A549 (cell line): ENCODE measurements around the gene CASQ1. TPM values are rescaled to one million over a fixed set of nuclear protein-coding genes. Genes with fewer than 3 reads are reported as not detected.
A peak's percentile ranks its signal among the peaks of the same experiment; 100 is the strongest.

Experiments used
- ATAC-seq, 2 experiments: fragments of 200-7000 bp in 1 of 2; fragments of >200 bp in 1 of 2; cut with Nextera tagmentation in 1 of 2; cut with Tn5 transposase in 1 of 2; 3 replicates each; pipeline versions ENCODE4 v1.8.0 to v1.9.1; 2018 to 2020; ENCODE audit warnings: mild to moderate bottlenecking in 1 of 2, moderate library complexity in 1 of 2
- CTCF ChIA-PET: fragments of 300-600 bp; sonication (Branson Sonifier 250); formaldehyde crosslinking; extraction: SDS; loops from one replicate; lab custom pipeline; 2021; ENCODE audit warnings: antibody characterized with exemption, inconsistent platforms; lab: Yijun Ruan, JAX
- POLR2A ChIA-PET: fragments of 350-600 bp; formaldehyde crosslinking; extraction: SDS; loops from one replicate; lab custom pipeline; 2021; ENCODE audit warnings: antibody characterized with exemption, inconsistent platforms; lab: Yijun Ruan, JAX
- DNase-seq, 2 experiments: peaks; one replicate each; pipeline versions ENCODE4 v3.0.0 to v3.0.0-alpha.2; 2011 to 2016; ENCODE audit warnings: low read depth in 1 of 2, low spot score in 1 of 2
- FAIRE-seq: peaks from 2 replicates; lab custom pipeline; 2011; peaks lifted over from hg19 to GRCh38; lab: Jason Lieb, UNC
- H3K27ac ChIP-seq, 2 experiments: fragments of >200 bp; sonication (Bioruptor Twin); formaldehyde crosslinking; 3 replicates each; pipeline ENCODE4 v1.5.1; 2016 to 2017
- H3K4me1 ChIP-seq: fragments of >200 bp; sonication (Bioruptor Twin); formaldehyde crosslinking; 3 replicates; pipeline ENCODE4 v1.6.1; 2016
- H3K4me2 ChIP-seq: fragments of >200 bp; sonication (Bioruptor Twin); formaldehyde crosslinking; 3 replicates; pipeline ENCODE4 v1.6.1; 2016
- H3K4me3 ChIP-seq: fragments of >200 bp; sonication (Bioruptor Twin); formaldehyde crosslinking; 3 replicates; pipeline ENCODE4 v1.5.1; 2016
- H3K9me3 ChIP-seq: fragments of >200 bp; sonication (Bioruptor Twin); formaldehyde crosslinking; 3 replicates; pipeline ENCODE4 v1.6.1; 2016
- BCL3 ChIP-seq: fragments of >200 bp; sonication (Bioruptor Twin); formaldehyde crosslinking; IDR thresholded peaks from 3 replicates; pipeline ENCODE4 v1.6.1; 2016
- CBX2 ChIP-seq: fragments of 200-600 bp; sonication (generic); IDR thresholded peaks from 2 replicates; pipeline ENCODE4 v1.6.1; 2016; ENCODE audit warnings: low read depth, mild to moderate bottlenecking, borderline replicate concordance
- CBX8 ChIP-seq: fragments of 200-600 bp; sonication (generic); IDR thresholded peaks from 2 replicates; pipeline ENCODE4 v1.6.1; 2016
- CEBPB ChIP-seq, 2 experiments: fragments of >200 bp in 1 of 2; sonication (Bioruptor Twin) in 1 of 2; formaldehyde crosslinking in 1 of 2; IDR thresholded peaks; 2 replicates each; pipeline ENCODE4 v1.6.1; 2012 to 2016
- CHD2 ChIP-seq: fragments of 150-350 bp; IDR thresholded peaks from 2 replicates; pipeline ENCODE4 v1.6.1; 2014; ENCODE audit warnings: low read length; ENCODE audit not compliant: partially characterized antibody
- E2F6 ChIP-seq: IDR thresholded peaks from 2 replicates; pipeline ENCODE4 v1.6.1; 2012; ENCODE audit warnings: low read depth, borderline replicate concordance
- FOSB ChIP-seq: fragments of 250-450 bp; sonication (Bioruptor Pico); IDR thresholded peaks from 2 replicates; pipeline ENCODE4 v1.5.0; 2020; ENCODE audit warnings: mild to moderate bottlenecking, moderate library complexity
- HEYL ChIP-seq: fragments of 250-450 bp; sonication (Bioruptor Pico); IDR thresholded peaks from 2 replicates; pipeline ENCODE4 v1.8.0; 2021; ENCODE audit warnings: mild to moderate bottlenecking, moderate library complexity
- HOXB5 ChIP-seq: fragments of 250-450 bp; sonication (Bioruptor Pico); IDR thresholded peaks from 2 replicates; pipeline ENCODE4 v1.5.0; 2020; ENCODE audit warnings: mild to moderate bottlenecking, moderate library complexity
- JUN ChIP-seq, 2 experiments: fragments of >200 bp; sonication (Bioruptor Twin); formaldehyde crosslinking; IDR thresholded peaks; 2 replicates in 1 of 2; 3 replicates in 1 of 2; pipeline ENCODE4 v1.6.1; 2016 to 2017
- KDM1A ChIP-seq: fragments of 200-600 bp; sonication (generic); IDR thresholded peaks from 2 replicates; pipeline ENCODE4 v1.6.1; 2016; ENCODE audit warnings: low read depth, mild to moderate bottlenecking
- KDM5A ChIP-seq: fragments of 200-600 bp; sonication (generic); IDR thresholded peaks from 2 replicates; pipeline ENCODE4 v1.6.1; 2016; ENCODE audit warnings: antibody characterized with exemption, mild to moderate bottlenecking
- MAFK ChIP-seq: fragments of 450-650 bp; IDR thresholded peaks from 2 replicates; pipeline ENCODE4 v1.6.1; 2014; ENCODE audit not compliant: partially characterized antibody
- MAX ChIP-seq: IDR thresholded peaks from 2 replicates; pipeline ENCODE4 v1.6.1; 2012
- MAZ ChIP-seq: fragments of 150-350 bp; IDR thresholded peaks from 2 replicates; pipeline ENCODE4 v1.6.1; 2014; ENCODE audit warnings: antibody characterized with exemption, low read depth, low read length, borderline replicate concordance
- MYC ChIP-seq: IDR thresholded peaks from 2 replicates; pipeline ENCODE4 v1.6.1; 2012; ENCODE audit warnings: mild to moderate bottlenecking, inconsistent platforms, low read length, improper control_type of control experiment, borderline replicate concordance
- NPAS2 ChIP-seq: fragments of 250-450 bp; sonication (Bioruptor Pico); IDR thresholded peaks from 2 replicates; pipeline ENCODE4 v1.8.0; 2022; ENCODE audit warnings: mild to moderate bottlenecking, moderate library complexity, borderline replicate concordance
- NR3C1 ChIP-seq: fragments of >200 bp; sonication (Bioruptor Twin); formaldehyde crosslinking; IDR thresholded peaks from 3 replicates; pipeline ENCODE4 v1.6.1; 2017
- PBX3 ChIP-seq: IDR thresholded peaks from 2 replicates; pipeline ENCODE4 v1.6.1; 2012
- PHF8 ChIP-seq: fragments of 200-600 bp; sonication (generic); IDR thresholded peaks from 2 replicates; pipeline ENCODE4 v1.6.1; 2016; ENCODE audit warnings: low read depth, mild to moderate bottlenecking, antibody characterized with exemption, moderate library complexity, borderline replicate concordance
- RARB ChIP-seq: fragments of 250-450 bp; sonication (Bioruptor Pico); IDR thresholded peaks from 2 replicates; pipeline ENCODE4 v1.8.0; 2021; ENCODE audit warnings: mild to moderate bottlenecking, moderate library complexity
- RCOR1 ChIP-seq: fragments of 150-350 bp; IDR thresholded peaks from 2 replicates; pipeline ENCODE4 v1.6.1; 2014; ENCODE audit warnings: antibody characterized with exemption, low read length, low read depth
- RNF2 ChIP-seq: fragments of 200-600 bp; sonication (generic); IDR thresholded peaks from 2 replicates; pipeline ENCODE4 v1.6.1; 2016; ENCODE audit warnings: low read depth, mild to moderate bottlenecking, antibody characterized with exemption, moderate library complexity, borderline replicate concordance
- TFCP2L1 ChIP-seq: fragments of 250-450 bp; sonication (Bioruptor Pico); IDR thresholded peaks from 2 replicates; pipeline ENCODE4 v1.5.0; 2021; ENCODE audit warnings: mild to moderate bottlenecking
- TP53 ChIP-seq: fragments of 250-450 bp; sonication (Bioruptor Pico); IDR thresholded peaks from 2 replicates; pipeline ENCODE4 v1.5.0; 2021; ENCODE audit warnings: mild to moderate bottlenecking, moderate library complexity
- ZC3H11A ChIP-seq: fragments of 450-650 bp; IDR thresholded peaks from 2 replicates; pipeline ENCODE4 v1.6.1; 2014; ENCODE audit warnings: antibody characterized with exemption, mild to moderate bottlenecking
- ZNF302 ChIP-seq: fragments of 250-450 bp; sonication (Bioruptor Pico); IDR thresholded peaks from 2 replicates; pipeline ENCODE4 v1.9.0; 2021; ENCODE audit warnings: inconsistent platforms, mild to moderate bottlenecking, moderate library complexity
- ZSCAN20 ChIP-seq: fragments of 250-450 bp; sonication (Bioruptor Pico); IDR thresholded peaks from 2 replicates; pipeline ENCODE4 v1.8.0; 2022; ENCODE audit warnings: mild to moderate bottlenecking, moderate library complexity
- WGBS: methylation state at CpG from one replicate; pipeline ENCODE4 v1.1.6; 2017; ENCODE audit errors: missing lambda C conversion rate; 5-methylcytosine and 5-hydroxymethylcytosine counted together
- polyA plus RNA-seq, 4 experiments: library from polyadenylated mRNA; depleted of rRNA in 3 of 4; stranded (reverse); fragments of >200 nt; fragmentation: RNase III in 1 of 4; extraction: RNeasy Plus Mini Kit Qiagen cat#74134 plus additional on column Dnase treatment in 1 of 4; gene quantifications; 2 replicates in 3 of 4; 3 replicates in 1 of 4; pipeline ENCODE4 v1.2.3, GENCODE V29; 2011 to 2017

CASQ1 gene
- polyA plus RNA-seq, 2 of the 4 experiments (the other 2 are of a cell fraction) = 0.04 to 0.08 TPM

GRCh38 chr1:160161965-160162705 lies 28.2 kb upstream of the CASQ1 start:
- no peak overlapping the region for H3K4me3 ChIP-seq
- ATAC-seq (peak; percentile 35 to 76; a peak in 3 of 6 replicates), DNase-seq (peak in 1 of 2 experiments; percentile 27), FAIRE-seq (no peak)
- TF ChIP-seq KDM5A = no peak
- TF ChIP-seq TFCP2L1 (CRISPR knock-in tag) = no peak
- no peak for TF ChIP-seq JUN (IDR thresholded peaks at IDR 0.05)
- TF ChIP-seq TP53 (CRISPR knock-in tag) = no peak
- TF ChIP-seq FOSB (CRISPR knock-in tag) = no peak
- TF ChIP-seq RCOR1 = no peak
- no peak for TF ChIP-seq RNF2
- TF ChIP-seq MAZ = no peak
- TF ChIP-seq KDM1A = no peak
- no peak for TF ChIP-seq E2F6
- TF ChIP-seq HEYL (CRISPR knock-in tag) = no peak
- no peak for TF ChIP-seq MYC
- H3K9me3 ChIP-seq = no peaks in the 10 kb centered on the region
- H3K4me1 ChIP-seq = peaks cover 7% of the 10 kb centered on the region; the same call in 1 of the 3 replicates
- H3K27ac ChIP-seq = no peak overlapping the region
- CTCF ChIA-PET = interaction anchor here (0.7 to 7.4 kb wide), 8 partner anchors 11 to 126 kb away, joined by 3 to 40 read pairs (median 4); partner anchors contain the start of gene ATP1A4
- POLR2A ChIA-PET = no interaction called here
- no peak overlapping the region for H3K4me2 ChIP-seq
- WGBS = 80% methylated on average over 6 of the region's 6 CpGs

GRCh38 chr1:160162931-160163330 lies 27.4 kb upstream of the CASQ1 start:
- DNase-seq (no peak), FAIRE-seq (no peak), ATAC-seq (no peak)
- Histone ChIP-seq H3K9me3 (no peaks in the 10 kb centered on the region), H3K4me1 (peaks cover 7% of the 10 kb centered on the region; the same call in 1 of the 3 replicates), H3K4me2 (no peak overlapping the region), H3K27ac (no peak overlapping the region), H3K4me3 (no peak overlapping the region)
- WGBS = 45% methylated on average over 2 of the region's 2 CpGs
- POLR2A ChIA-PET = no interaction called here
- TF ChIP-seq KDM5A (no peak), FOSB (CRISPR knock-in tag) (no peak), PHF8 (no peak), ZSCAN20 (CRISPR knock-in tag) (no peak), CBX8 (no peak), CEBPB (IDR thresholded peaks at IDR 0.05) (no peak), NR3C1 (no peak), CBX2 (no peak), HOXB5 (CRISPR knock-in tag) (no peak), NPAS2 (no peak), BCL3 (no peak), ZC3H11A (no peak), ZNF302 (CRISPR knock-in tag) (no peak), MAX (no peak), MAFK (no peak), RARB (no peak), PBX3 (no peak), CHD2 (no peak), TFCP2L1 (CRISPR knock-in tag) (no peak), HEYL (CRISPR knock-in tag) (no peak)
- TF ChIP-seq, all 56 proteins: peak for 0
- CTCF ChIA-PET = interaction anchor here (1.3 to 7.4 kb wide), 4 partner anchors 12 to 61 kb away, joined by 4 to 40 read pairs (median 4); partner anchors contain the start of gene ATP1A4
